Measurements from ENCODE around the gene PRL.

PRL gene

DNA sequence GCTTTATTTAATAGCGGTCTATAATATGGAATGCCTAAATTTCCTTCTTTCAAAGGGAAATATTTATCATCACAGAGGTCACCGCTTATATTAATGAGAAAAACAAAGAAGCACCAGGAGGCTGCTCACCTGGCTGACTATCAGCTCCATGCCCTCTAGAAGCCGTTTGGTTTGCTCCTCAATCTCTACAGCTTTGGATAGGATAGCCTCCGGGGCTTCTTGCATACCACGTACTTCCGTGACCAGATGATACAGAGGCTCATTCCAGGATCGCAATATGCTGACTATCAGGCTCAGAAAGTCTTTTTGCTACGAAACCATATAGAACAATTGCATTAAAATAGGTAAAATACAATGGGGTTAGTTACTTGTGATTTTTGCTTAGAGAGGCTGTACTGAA is 6.8 kb downstream of the PRL start:
- no peak for DNase-seq

DNA sequence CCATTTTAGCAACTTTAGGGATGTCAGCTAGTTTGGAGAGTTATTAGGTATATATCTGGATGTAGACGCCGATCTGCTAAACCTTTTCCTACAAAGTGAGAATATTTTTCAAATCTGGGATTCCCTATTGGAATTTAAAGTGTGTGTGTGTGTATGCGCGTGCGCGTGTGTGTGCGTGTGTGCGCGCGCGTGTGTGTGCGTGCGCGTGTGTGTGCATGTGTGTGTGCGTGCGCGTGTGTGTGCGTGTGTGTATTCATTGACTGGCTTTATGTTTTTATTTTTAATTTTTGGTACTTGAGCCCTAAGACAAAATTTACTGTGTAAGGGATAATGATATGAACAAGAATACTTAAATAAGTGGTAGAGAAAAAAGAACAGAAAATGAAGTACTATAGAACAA is 8.1 kb downstream of the PRL start:
- no peak for DNase-seq

- no peak for DNase-seq
These were observed 12.2 kb downstream of the PRL start for GRCh38 chr6:22284666-22285065.

- no peak for DNase-seq
These were observed 15.3 kb downstream of the PRL start for GRCh38 chr6:22281341-22282085.

GRCh38 chr6:22279427-22279826 is 17.4 kb downstream of the PRL start:
- DNase-seq, result no peak

GRCh38 chr6:22271081-22271480 is 25.8 kb downstream of the PRL start:
- DNase-seq, result no peak

- DNase-seq, result no peak
These were observed 33.1 kb downstream of the PRL start for GRCh38 chr6:22263748-22264147.

- no peak for DNase-seq
These were observed 42.0 kb downstream of the PRL start for GRCh38 chr6:22254886-22255285.

DNA sequence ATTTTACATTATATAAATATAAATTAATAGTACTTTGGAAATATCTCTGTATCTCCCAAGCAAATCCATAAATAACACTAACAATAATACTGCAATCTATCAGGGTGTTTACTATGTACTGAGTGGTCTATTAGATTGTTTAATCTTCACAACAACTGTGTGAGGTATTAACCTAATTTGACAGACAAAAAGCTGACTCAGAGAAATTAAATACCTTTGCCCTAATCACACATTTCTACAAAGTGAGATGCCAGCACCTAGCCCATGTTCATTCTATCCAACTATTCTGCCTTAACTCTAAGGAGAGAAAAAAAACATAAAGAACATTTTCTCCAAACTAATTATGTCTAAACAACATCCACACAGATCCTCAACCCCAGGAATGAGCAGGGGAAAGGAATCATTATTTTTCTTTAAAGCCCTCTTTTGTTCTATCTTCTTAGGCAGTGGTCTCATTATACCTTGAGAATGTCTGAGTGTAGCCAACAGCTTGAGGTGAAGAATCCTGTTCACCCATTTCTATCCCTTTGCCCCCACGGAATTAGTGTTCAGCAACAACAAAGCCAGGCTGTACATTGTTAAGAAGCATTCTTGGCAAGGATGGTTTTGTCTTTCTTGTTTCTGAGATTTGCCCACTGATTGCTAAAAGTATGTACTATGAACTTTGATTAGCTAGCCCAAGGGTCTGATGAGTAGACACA is 42.7 kb downstream of the PRL start:
- DNase-seq, result no peak

GRCh38 chr6:22251348-22251747 is 45.5 kb downstream of the PRL start:
- no peak for DNase-seq

GRCh38 chr6:22250486-22250885 is 46.4 kb downstream of the PRL start:
- DNase-seq, result no peak

DNA sequence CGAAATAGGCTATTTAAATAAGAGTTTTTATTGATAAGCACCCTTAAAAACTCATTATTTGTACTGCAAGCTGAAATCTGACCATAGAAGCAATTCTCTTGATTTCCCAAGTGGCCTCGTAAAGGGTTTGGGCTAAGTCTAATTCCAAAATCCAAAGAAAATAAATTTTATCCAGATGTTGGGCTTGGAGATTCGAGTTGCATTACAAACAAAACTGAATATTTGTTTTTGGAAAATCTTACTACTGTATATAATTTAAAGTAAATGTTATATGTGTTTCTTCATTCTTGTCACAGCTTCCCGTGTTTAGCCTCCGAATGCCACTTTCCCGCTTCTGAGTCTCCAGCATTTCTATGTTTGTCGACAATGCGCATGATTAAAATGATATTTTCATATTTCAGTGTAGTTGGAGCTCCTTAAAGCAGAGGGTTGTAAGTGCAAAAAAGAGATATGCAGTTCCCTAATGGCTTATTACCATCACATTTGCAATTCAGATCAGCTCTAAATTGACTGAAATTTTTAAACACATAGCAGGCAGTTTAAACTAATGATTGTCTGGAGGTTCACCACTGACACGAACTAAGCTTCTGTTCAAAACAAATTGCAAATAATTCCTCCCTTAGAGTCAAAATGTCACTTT is 47.0 kb downstream of the PRL start:
- DNase-seq, result no peak

DNA sequence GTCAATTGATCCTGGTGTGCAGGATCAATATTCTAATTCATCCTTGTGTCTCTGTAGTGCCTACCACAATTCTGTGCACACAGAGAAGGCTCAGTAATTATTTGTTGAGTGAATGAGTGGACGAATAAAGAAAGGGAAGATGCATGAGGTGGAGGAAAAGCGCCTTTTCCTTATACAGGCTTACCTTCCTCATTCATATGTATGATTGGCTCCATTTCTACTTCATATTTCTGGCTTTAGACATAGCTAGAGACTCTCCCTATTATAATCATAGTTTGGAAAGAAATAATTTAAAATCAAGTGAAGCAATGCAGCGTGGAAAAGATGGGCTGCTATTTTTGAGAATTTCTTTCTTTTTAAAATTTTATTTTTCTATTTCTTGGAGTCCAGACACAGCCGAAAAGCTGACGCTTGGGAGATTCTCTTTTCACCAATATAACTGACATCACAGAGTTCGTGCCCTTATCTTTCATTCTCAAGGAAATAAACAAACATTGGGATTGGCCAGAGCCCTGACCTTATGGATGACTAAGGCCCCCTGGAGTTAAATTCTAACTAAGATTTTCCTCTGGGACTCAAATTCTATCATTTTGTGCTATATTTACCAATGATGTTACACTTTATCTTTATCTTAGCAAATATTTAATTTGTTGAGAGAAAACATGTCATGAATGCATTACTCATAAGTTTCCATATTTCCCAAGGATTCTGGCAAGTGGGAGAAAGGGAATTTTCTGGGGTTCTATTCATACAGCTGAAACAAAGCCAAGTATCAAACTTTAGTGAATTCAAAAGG is 48.1 kb downstream of the PRL start:
- no peak for DNase-seq

- DNase-seq, result no peak
These were observed 48.8 kb downstream of the PRL start for GRCh38 chr6:22247916-22248482.

- DNase-seq, result no peak
These were observed 56.8 kb downstream of the PRL start for GRCh38 chr6:22240025-22240424.

- no peak for DNase-seq
These were observed 57.4 kb downstream of the PRL start for GRCh38 chr6:22239261-22239921.

DNA sequence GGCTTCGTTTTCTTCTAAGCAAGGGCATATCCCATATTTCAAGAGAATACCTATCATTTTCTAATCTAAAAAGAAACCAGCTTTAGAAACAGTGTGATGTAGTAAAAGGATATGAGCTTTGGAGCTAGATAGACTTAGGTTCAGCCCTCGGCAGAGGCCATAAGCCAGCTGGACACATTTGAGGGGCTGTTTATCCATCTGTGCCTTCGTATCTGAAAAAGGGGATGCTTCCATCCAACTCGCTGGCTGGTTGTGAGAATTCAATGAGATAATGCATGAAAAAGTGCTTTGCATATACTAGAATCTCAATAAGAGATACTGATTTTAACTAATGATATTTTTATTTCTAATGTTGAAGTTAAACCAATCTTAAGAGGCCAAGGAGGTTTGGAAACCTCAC is 58.0 kb downstream of the PRL start:
- no peak for DNase-seq

GRCh38 chr6:22237526-22237925 is 59.3 kb downstream of the PRL start:
- no peak for DNase-seq

Measured in central memory CD4-positive, alpha-beta T cell (primary cell).